Measurements from ENCODE around the gene SCML2. TPM values are rescaled to one million over a fixed set of nuclear protein-coding genes. Genes with fewer than 3 reads are reported as not detected.

The SCML2 gene
- total and polyA plus RNA-seq, 10 of the 15 experiments (the other 5 are each of a cell fraction or from before 2014, with no cell fraction given): 1.5 to 4.4 (median 2.6) TPM

DNA sequence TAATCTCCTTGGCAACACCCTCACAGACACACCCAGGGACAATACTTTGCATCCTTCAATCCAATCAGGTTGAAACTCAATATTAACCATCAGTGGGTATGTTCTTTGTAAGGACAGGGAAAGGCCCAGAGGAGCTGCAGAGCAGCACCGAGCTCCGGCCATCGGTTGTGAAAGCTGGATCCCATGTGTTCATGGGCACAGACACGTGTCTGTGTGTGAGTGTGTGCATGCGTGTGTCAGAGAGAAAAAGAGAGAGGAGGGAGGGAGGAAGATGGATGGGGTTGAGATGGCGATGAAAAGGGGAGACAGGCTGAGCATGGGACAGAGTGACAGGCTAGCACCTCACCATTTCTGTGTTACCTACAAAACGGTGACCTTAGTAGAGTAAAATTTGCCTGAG lies 127.0 kb downstream of the SCML2 start (continued):
- TF ChIP-seq, protein P1, sequence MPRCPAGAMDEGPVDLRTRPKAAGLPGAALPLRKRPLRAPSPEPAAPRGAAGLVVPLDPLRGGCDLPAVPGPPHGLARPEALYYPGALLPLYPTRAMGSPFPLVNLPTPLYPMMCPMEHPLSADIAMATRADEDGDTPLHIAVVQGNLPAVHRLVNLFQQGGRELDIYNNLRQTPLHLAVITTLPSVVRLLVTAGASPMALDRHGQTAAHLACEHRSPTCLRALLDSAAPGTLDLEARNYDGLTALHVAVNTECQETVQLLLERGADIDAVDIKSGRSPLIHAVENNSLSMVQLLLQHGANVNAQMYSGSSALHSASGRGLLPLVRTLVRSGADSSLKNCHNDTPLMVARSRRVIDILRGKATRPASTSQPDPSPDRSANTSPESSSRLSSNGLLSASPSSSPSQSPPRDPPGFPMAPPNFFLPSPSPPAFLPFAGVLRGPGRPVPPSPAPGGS (IDR thresholded peaks at IDR 0.05; ENCODE audit: borderline replicate concordance, insufficient read depth, low read depth, low read length, poor library complexity, severe bottlenecking): no peak
- TF ChIP-seq NBN (IDR thresholded peaks at IDR 0.05): no peak
- TF ChIP-seq RBBP5 (conservative IDR thresholded peaks at IDR 0.05): no peak
- TF ChIP-seq STAT3 (IDR thresholded peaks at IDR 0.05; ENCODE audit: low read depth, low read length): no peak
- TF ChIP-seq TCF12 (IDR thresholded peaks at IDR 0.05; ENCODE audit: low read depth, low read length): no peak
- no peak for TF ChIP-seq GABPA (IDR thresholded peaks at IDR 0.05; ENCODE audit: low read depth)

DNA sequence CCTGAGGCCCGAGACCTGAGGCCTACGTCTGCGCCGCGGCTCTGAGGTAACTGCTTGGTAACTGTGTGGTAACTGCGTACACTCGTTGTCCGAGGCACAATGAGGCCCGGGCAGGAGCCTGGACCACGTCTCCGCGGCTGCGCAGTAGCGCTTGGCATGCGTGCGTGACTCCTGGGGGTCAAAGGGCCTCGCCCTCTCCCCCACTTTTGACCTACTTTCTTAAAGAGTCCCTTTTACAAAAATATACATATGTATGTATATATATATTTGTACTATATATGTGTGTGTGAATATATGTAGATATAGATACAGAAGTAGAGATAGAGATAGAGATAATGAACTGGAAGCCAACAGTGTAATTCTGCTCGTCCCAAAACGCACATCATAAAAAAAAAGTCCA lies 133.7 kb downstream of the SCML2 start, which contains the start of gene BEND2:
Gene BEND2 (minus strand): TSS at position 101 of the 400 bp plus-strand sequence. CDS start 136 bp downstream, outside the sequence.
- DNase-seq (ENCODE audit: low read depth, low spot score): no peak
- Histone ChIP-seq H3K4me2 (ENCODE audit: control insufficient read depth, insufficient read depth) (no peak within 1 kb of the TSS), H3K9me3 (replicated peaks; ENCODE audit: control insufficient read depth, insufficient read depth, low read length) (no peaks in the 10 kb centered on the region; the same call in 2 of the 3 replicates), H2AFZ (ENCODE audit: control insufficient read depth, low read depth, low read length) (no peak within 1 kb of the TSS), H3K27ac (ENCODE audit: control insufficient read depth, insufficient read depth) (no peak within 1 kb of the TSS), H3K27me3 (replicated peaks in 1 of 2; ENCODE audit: control insufficient read depth in 2 of 2, insufficient read depth in 2 of 2, low read length in 1 of 2) (no peaks in the 10 kb centered on the region), H3K9ac (ENCODE audit: control insufficient read depth, insufficient read depth, low read length) (no peak within 1 kb of the TSS), H3K36me3 (ENCODE audit: control insufficient read depth in 2 of 2, insufficient read depth in 2 of 2, low read length in 1 of 2) (no peaks in the 10 kb centered on the region), H3K79me2 (ENCODE audit: control insufficient read depth, insufficient read depth, low read length) (no peaks in the 10 kb centered on the region), H3K4me1 (ENCODE audit: control insufficient read depth, insufficient read depth, low read length) (no peaks in the 10 kb centered on the region), H4K20me1 (ENCODE audit: control insufficient read depth, insufficient read depth) (no peaks in the 10 kb centered on the region), H3K4me3 (no peak within 1 kb of the TSS)
- ChIA-PET POLR2A (no interaction called here), RAD21 (ENCODE audit: unreplicated experiment) (no interaction called here), SMC1A (ENCODE audit: uncharacterized antibody, unreplicated experiment) (no interaction called here), CTCF (no interaction called here)
- TF ChIP-seq CBX3 (IDR thresholded peaks at IDR 0.05; ENCODE audit: borderline replicate concordance, low read depth) (no peak), RCOR1 (conservative IDR thresholded peaks at IDR 0.05; ENCODE audit: low read depth, low read length) (no peak), TCF12 (IDR thresholded peaks at IDR 0.05; ENCODE audit: low read depth, low read length) (no peak), SIX5 (IDR thresholded peaks at IDR 0.05; ENCODE audit: low read depth, low read length, severe bottlenecking) (no peak), IRF4 (IDR thresholded peaks at IDR 0.05; ENCODE audit: low read depth, low read length) (no peak), TCF3 (IDR thresholded peaks at IDR 0.05; ENCODE audit: borderline replicate concordance, insufficient read depth, low read depth, low read length) (no peak)
- TF ChIP-seq, protein P2, sequence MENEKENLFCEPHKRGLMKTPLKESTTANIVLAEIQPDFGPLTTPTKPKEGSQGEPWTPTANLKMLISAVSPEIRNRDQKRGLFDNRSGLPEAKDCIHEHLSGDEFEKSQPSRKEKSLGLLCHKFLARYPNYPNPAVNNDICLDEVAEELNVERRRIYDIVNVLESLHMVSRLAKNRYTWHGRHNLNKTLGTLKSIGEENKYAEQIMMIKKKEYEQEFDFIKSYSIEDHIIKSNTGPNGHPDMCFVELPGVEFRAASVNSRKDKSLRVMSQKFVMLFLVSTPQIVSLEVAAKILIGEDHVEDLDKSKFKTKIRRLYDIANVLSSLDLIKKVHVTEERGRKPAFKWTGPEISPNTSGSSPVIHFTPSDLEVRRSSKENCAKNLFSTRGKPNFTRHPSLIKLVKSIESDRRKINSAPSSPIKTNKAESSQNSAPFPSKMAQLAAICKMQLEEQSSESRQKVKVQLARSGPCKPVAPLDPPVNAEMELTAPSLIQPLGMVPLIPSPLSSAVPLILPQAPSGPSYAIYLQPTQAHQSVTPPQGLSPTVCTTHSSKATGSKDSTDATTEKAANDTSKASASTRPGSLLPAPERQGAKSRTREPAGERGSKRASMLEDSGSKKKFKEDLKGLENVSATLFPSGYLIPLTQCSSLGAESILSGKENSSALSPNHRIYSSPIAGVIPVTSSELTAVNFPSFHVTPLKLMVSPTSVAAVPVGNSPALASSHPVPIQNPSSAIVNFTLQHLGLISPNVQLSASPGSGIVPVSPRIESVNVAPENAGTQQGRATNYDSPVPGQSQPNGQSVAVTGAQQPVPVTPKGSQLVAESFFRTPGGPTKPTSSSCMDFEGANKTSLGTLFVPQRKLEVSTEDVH (IDR thresholded peaks at IDR 0.05; ENCODE audit: low read depth, partially characterized antibody): no peak
- TF ChIP-seq, protein P3, sequence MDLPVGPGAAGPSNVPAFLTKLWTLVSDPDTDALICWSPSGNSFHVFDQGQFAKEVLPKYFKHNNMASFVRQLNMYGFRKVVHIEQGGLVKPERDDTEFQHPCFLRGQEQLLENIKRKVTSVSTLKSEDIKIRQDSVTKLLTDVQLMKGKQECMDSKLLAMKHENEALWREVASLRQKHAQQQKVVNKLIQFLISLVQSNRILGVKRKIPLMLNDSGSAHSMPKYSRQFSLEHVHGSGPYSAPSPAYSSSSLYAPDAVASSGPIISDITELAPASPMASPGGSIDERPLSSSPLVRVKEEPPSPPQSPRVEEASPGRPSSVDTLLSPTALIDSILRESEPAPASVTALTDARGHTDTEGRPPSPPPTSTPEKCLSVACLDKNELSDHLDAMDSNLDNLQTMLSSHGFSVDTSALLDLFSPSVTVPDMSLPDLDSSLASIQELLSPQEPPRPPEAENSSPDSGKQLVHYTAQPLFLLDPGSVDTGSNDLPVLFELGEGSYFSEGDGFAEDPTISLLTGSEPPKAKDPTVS (IDR thresholded peaks at IDR 0.05; ENCODE audit: low read depth, low read length): no peak
- TF ChIP-seq, protein P4, sequence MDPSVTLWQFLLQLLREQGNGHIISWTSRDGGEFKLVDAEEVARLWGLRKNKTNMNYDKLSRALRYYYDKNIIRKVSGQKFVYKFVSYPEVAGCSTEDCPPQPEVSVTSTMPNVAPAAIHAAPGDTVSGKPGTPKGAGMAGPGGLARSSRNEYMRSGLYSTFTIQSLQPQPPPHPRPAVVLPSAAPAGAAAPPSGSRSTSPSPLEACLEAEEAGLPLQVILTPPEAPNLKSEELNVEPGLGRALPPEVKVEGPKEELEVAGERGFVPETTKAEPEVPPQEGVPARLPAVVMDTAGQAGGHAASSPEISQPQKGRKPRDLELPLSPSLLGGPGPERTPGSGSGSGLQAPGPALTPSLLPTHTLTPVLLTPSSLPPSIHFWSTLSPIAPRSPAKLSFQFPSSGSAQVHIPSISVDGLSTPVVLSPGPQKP (IDR thresholded peaks at IDR 0.05; ENCODE audit: low read depth, low read length): no peak
- in situ Hi-C loops (cut with MboI) (no loop called here), intact Hi-C loops (cut with micrococcal nuclease; ENCODE audit: unreplicated experiment) (no loop called here)
- ATAC-seq: no peak
- WGBS (ENCODE audit: insufficient coverage, insufficient replicate concordance, low lambda C conversion rate, missing lambda C conversion rate): 78% methylated on average over 19 of the region's 19 CpGs
- no peak for FAIRE-seq
- BruUV-seq (replicated peaks): no TSS peak
